Tibial artery (tissue), 4 donors: ENCODE measurements around the gene NTM.

ENCODE experiments used
- DNase-seq, 2 donors: peaks; one replicate each; pipeline ENCODE4 v3.0.0-alpha.2; 2019
- H3K27ac ChIP-seq, 2 donors: fragments of 200-600 bp; sonication (generic) in 1 of 2; 1 replicate in 1 of 2; 2 replicates in 1 of 2; pipeline ENCODE4 v1.5.1; 2018 to 2019; ENCODE audit warnings: mild to moderate bottlenecking in 1 of 2
- H3K27me3 ChIP-seq, 2 donors: fragments of 200-600 bp; sonication (generic) in 1 of 2; one replicate each; pipeline versions ENCODE4 v1.5.1 to v1.6.0; 2016 to 2019
- H3K36me3 ChIP-seq, 3 donors: fragments of 200-600 bp; sonication (generic) in 2 of 3; one replicate each; pipeline ENCODE4 v1.5.1; 2016 to 2019; ENCODE audit warnings: mild to moderate bottlenecking in 2 of 3
- H3K4me1 ChIP-seq, 4 donors: fragments of 200-600 bp; sonication (generic) in 2 of 4; 1 replicate in 3 of 4; 2 replicates in 1 of 4; pipeline ENCODE4 v1.5.1; 2016 to 2019
- H3K4me3 ChIP-seq, 2 donors: fragments of 200-600 bp; sonication (generic) in 1 of 2; 1 replicate in 1 of 2; 2 replicates in 1 of 2; pipeline ENCODE4 v1.5.1; 2018 to 2019; ENCODE audit warnings: mild to moderate bottlenecking in 2 of 2
- H3K9me3 ChIP-seq, 3 donors: fragments of 200-600 bp; sonication (generic) in 1 of 3; one replicate each; pipeline ENCODE4 v1.5.1; 2016 to 2019
- CTCF ChIP-seq, 2 experiments: fragments of 200-600 bp in 1 of 2; fragments of 450-650 bp in 1 of 2; IDR thresholded peaks; one replicate each; pipeline ENCODE4 v1.5.1; 2017 to 2019; ENCODE audit warnings: antibody characterized with exemption in 2 of 2, mild to moderate bottlenecking in 1 of 2, moderate library complexity in 1 of 2
- intact Hi-C: fragments of 100-400 bp; cut with DNase I; formaldehyde crosslinking; loops from one replicate; pipeline ENCODE4 v1.15.0; 2023; ENCODE audit warnings: low total_unique reads

Gene NTM

DNA sequence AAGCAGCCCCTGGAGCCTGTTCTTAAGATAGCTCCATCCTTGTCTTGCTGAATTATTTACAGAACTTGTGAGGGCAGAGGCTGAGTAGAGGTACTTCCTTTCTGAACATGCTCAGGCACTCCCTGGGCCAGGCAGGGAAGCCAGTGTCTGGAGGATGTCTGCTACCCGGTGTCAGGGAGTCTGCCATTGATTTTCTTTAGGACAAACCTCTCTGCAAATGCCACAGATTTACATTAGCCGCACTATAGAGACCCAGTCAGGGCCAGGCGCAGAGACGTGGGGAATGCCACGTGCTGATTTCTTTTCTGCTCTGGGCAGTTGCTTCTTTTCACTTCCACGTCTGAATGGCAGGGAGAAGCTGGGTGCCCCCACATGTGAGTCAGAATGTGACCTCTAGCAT, 585.5 kb downstream of the NTM start:
- intact Hi-C loops = no loop called here

DNA sequence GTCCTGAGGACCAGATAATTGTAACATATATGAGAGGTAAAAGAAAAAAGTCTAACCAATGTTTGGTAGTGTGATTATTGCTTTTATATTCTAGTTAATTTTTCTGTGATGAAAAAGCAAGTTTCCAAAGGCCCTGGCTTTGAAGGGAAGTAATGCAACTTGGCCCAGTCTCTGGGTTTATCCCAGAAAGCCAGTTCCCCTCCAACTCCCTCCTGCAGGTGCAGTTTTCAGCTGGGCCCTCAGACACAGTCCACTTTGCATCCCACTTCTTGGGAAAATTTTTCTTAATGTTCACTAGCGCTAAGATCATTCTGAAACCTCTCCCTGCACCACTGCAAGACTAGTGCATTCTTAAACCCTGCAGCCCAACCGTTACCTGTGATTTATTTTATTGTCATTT, 586.8 kb downstream of the NTM start:
- no peaks in the 10 kb centered on the region for H3K27me3 ChIP-seq
- no peak for TF ChIP-seq CTCF (IDR thresholded peaks at IDR 0.05)
- no peak overlapping the region for H3K4me3 ChIP-seq
- intact Hi-C loops = no loop called here
- no peak for DNase-seq
- H3K27ac ChIP-seq = no peak overlapping the region
- H3K9me3 ChIP-seq = no peaks in the 10 kb centered on the region
- no peaks in the 10 kb centered on the region for H3K4me1 ChIP-seq
- no peaks in the 10 kb centered on the region for H3K36me3 ChIP-seq

More for the DNA sequence above, 585.5 kb downstream of the NTM start:
- H3K27me3 ChIP-seq = no peaks in the 10 kb centered on the region
- no peaks in the 10 kb centered on the region for H3K4me1 ChIP-seq
- H3K4me3 ChIP-seq = no peak overlapping the region
- H3K36me3 ChIP-seq = no peaks in the 10 kb centered on the region
- H3K27ac ChIP-seq = no peak overlapping the region
- TF ChIP-seq CTCF (IDR thresholded peaks at IDR 0.05) = no peak
- H3K9me3 ChIP-seq = no peaks in the 10 kb centered on the region
- no peak for DNase-seq

DNA sequence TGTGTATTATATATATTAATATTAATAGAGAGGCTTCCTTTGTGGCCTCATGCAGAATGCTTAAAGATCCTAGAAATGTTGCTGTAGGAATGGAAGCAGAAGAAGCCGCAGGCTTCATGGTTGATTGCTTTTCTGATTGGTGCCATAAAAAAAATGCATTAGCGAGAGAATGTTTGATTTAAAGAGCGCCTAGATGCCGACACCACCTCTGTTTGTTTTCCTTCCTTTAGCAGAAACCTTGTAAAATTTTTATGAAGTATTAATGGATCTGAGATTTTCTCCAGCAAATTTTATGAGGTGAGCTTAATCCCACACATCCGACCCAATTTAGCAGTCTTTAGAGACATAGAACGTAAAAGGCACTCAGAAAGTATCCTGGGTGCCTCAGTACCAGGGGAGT, 587.5 kb downstream of the NTM start:
- Histone ChIP-seq H3K36me3 (no peaks in the 10 kb centered on the region), H3K4me3 (no peak overlapping the region), H3K4me1 (no peaks in the 10 kb centered on the region), H3K27ac (no peak overlapping the region), H3K9me3 (no peaks in the 10 kb centered on the region), H3K27me3 (no peaks in the 10 kb centered on the region)
- intact Hi-C loops = no loop called here
- DNase-seq = no peak
- no peak for TF ChIP-seq CTCF (IDR thresholded peaks at IDR 0.05)

GRCh38 chr11:131962818-131963217, 592.4 kb downstream of the NTM start:
- TF ChIP-seq CTCF (IDR thresholded peaks at IDR 0.05) = no peak
- no peak overlapping the region for H3K4me3 ChIP-seq
- intact Hi-C loops = no loop called here
- H3K4me1 ChIP-seq = no peaks in the 10 kb centered on the region
- H3K9me3 ChIP-seq = no peaks in the 10 kb centered on the region
- no peaks in the 10 kb centered on the region for H3K36me3 ChIP-seq
- no peaks in the 10 kb centered on the region for H3K27me3 ChIP-seq
- H3K27ac ChIP-seq = no peak overlapping the region
- no peak for DNase-seq

GRCh38 chr11:131964698-131965483, 594.5 kb downstream of the NTM start:
- TF ChIP-seq CTCF (IDR thresholded peaks at IDR 0.05) = no peak
- Histone ChIP-seq H3K27ac (no peak overlapping the region), H3K9me3 (no peaks in the 10 kb centered on the region), H3K4me3 (no peak overlapping the region), H3K27me3 (no peaks in the 10 kb centered on the region), H3K36me3 (no peaks in the 10 kb centered on the region), H3K4me1 (no peaks in the 10 kb centered on the region)
- DNase-seq = no peak
- intact Hi-C loops = no loop called here
